Stimulated activated CD8-positive, alpha-beta memory T cell treated with anti-CD3 and anti-CD28 coated beads, Interleukin-15, amount 100 ng/mL, for 48 hours (primary cell): ENCODE measurements around the gene KLK13.

Source experiments
- DNase-seq, 2 donors: peaks; one replicate each; pipeline ENCODE4 v3.0.0-alpha.2; 2020; ENCODE audit warnings: low read depth in 2 of 2

The KLK13 gene

DNA sequence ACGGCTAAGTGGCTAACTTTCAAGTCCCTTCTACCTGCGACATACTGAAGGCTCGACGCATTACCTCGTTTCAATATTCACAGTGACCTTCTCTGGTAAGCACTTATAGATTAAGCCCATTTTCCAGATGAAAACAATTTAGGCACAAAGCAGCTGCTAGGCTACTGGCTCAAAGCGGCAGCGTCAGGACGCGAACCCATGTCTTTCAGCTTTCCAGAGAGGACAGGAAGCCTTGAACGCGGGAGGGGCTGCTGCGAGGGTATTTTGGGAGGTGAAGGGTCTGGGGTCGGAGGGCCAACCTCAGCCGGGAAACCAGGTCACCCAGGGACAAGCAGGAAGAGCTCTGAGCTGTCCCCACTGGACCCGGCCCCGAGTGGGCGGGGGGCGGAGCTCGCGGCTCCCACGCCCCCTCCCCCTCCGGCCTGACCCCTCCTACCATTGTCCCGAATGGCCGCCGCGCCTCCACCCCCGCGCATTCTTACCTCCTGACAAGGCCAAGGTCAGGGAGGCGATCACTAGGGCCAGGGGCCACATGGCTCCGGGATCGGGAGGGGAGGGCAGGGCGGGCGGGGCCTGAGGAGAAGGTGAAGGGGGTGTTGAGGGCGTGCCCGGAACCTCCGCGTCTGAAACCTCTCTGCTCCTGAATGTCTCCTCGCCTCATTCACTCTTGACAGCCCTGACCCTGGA is at the start of gene KLK13:
Gene KLK13 (minus strand): TSS at position 559 of the 687 bp plus-strand sequence. CDS start 25 bp downstream, at position 534.
- no peak for DNase-seq

GRCh38 chr19:51114087-51114729 is 49.3 kb upstream of the KLK13 start:
- DNase-seq = no peak

DNA sequence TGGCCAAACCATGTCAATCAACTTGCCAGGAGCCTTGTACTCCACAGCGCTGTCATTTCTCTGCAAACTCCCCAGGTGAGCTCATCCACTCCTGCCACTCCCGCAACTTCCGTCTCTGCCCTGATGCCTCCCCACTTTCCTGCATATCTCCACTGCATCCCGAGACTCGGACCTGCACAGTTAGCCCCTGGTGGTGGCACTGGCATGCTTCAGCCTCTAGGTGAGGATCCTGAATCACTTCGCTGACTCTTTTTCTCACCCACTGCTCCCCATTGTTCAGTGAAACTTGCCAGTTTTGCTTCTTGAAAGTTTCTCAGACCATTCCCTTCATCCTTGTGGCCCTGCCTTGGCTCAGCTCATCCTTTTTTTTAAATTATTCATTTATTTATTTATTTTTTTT is 46.7 kb upstream of the KLK13 start:
- no peak for DNase-seq

GRCh38 chr19:51110666-51110971 is 45.7 kb upstream of the KLK13 start:
- no peak for DNase-seq

GRCh38 chr19:51108805-51109146 is 43.9 kb upstream of the KLK13 start:
- peak in 1 of 2 donors; percentile 34 for DNase-seq

- peak; percentile 97 to 98 for DNase-seq
These were observed 43.3 kb upstream of the KLK13 start, which contains the start of gene CTU1 for GRCh38 chr19:51108066-51108804. Gene CTU1, minus strand, starts transcription at chr19:51108409. Its CDS starts 3,840 bp downstream, at chr19:51104569.

DNA sequence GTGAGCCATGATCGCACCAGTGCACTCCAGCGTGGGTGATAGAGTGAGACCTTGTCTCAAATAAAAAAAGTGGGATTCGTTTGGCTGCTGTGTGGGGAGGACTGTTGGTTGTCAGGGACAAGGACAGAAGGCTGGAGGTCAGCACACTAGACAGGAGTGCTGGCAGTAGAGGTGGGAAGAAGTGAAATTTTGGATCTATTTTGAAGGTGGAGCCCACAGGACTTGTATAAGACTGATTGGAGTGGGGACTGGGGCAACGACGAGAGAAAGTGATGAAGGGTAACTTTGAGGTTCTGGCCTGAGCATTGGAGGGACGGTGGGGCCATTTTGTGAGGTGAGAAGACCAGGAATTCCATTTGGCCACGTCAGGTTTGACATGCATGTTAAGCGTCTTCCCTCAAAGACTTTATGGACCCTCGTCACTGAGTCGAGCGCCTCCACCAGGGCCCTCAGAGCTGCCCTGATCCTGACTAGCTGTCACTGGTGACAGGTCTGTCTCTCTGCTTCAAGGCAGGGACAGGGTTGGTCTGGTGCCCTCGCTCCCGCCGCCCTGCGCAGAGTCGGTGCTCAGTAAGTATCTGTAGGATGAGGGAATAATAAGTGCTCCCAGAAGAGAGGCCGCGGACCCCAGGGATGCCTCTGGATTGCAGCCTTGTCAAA is 42.6 kb upstream of the KLK13 start:
- no peak for DNase-seq

GRCh38 chr19:51103926-51104341 is 39.0 kb upstream of the KLK13 start:
- DNase-seq = no peak

- DNase-seq = no peak
These were observed 38.1 kb upstream of the KLK13 start for GRCh38 chr19:51102991-51103390.

GRCh38 chr19:51101171-51101865 is 36.4 kb upstream of the KLK13 start:
- no peak for DNase-seq

DNA sequence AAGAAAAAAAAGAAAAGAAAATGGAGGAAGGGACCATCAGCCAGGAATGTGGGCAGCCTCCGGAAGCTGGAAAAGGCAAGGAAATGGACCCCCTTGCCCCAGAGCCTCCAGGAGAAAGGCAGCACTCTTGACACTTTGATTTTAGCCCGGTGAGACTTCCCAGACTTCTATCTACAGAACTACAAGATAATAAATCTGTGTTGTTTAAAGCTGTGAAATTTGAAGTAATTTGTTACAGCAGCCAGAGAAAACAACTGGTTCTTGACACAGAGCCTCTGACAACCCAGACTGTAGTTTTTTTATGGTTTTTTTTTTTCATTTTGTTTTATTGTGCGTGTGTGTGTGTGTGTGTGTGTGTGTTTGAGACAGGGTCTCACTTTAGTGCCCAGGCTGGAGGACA is 35.7 kb upstream of the KLK13 start:
- no peak for DNase-seq

GRCh38 chr19:51099047-51099382 is 34.1 kb upstream of the KLK13 start:
- no peak for DNase-seq

- DNase-seq = no peak
These were observed 33.6 kb upstream of the KLK13 start for GRCh38 chr19:51098365-51099046.

- DNase-seq = no peak
These were observed 32.9 kb upstream of the KLK13 start for GRCh38 chr19:51097796-51098195.

- peak; percentile 38 to 49 for DNase-seq
These were observed 32.4 kb upstream of the KLK13 start for GRCh38 chr19:51097166-51097738.

DNA sequence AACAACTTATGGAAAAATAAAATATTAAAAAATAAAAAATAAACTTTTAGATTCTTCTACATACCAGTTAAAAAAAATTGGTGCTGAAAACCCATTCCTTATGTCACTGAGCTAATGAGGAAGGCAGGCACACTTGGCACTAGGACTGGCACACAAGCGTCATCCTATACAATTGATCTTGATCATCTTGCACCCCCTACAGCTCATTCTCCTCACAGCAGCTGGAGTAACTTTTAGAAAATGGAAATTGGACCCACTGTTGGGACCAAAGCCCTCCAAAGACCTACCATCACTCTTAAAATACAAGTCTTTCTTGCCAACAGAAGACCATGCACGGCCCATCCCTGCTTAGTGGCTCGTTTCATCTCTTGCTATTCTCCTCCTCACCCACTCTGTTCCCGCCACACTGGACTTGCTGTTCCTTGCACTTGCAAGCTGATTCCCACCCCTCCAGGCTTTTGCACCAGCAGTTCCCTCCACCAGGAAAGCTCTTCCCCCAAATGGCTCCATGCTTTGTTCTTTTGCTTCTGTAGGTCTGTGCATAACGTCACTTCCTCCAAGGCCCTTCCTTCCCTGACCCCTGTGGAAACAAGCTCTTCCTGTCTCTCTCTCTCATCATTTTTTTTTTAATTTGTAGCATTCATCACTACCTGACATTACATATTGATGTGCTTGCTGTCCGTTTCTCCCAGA is 31.7 kb upstream of the KLK13 start:
- no peak for DNase-seq

- DNase-seq = no peak
These were observed 29.9 kb upstream of the KLK13 start for GRCh38 chr19:51094696-51095279.

DNA sequence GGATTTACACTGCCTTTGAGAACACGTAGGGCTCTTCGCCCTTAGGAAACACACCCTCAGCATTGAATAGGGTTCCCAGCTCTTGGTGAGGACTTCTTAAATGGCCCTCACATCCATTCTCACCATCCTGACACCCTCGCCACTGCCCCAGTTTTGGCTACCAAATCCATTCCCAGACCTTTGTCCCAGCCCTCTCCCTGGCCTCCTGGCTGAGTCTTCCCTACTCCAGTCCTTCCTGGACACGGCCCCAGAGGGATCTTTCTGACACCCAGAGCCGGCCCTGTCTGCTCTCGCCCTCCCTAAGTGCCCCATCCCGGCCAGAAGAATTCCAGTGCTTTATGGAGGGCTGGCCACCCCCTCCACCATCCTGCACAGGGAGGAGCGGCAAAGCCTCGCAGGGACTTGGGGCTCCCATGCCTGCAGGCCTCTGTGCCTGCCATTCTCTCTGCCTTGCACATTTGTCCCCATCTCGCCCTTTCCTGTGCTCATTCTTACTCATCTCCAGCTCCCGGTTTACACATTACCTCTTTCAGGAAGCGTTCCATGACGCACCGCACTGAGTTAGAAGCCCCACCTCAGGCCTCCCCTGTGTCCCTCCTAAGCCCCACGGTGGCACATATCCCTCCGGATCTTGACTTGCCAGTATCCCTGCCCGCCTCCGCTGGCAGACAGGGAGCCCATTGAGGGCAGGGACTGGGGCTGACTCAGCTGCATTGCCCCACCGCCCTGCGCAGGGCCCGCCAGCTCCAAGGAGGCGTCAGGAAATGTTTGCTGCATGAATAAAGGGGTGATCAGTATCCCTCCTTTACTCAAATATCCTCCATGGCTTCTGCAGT is 28.8 kb upstream of the KLK13 start:
- DNase-seq = no peak

DNA sequence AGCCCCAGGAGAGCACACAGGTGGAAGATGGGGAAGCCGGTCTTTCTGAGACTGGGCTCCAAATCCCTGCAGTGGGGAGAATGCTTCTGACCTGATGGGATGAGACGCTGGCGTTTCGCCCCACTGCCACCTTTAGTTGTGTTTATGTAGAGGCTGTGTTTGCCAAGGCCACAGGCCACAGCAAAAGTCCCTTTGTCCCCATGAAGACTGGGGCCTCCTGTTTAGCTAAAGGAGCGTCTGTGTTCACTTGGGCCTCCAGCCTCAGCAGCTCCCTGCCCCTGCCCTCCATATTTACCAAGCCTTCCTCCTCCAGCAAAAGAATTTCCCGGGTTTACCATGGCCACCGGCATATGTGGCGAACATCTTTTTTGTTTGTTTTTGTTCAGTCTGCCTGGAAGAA is 28.2 kb upstream of the KLK13 start:
- no peak for DNase-seq
